Esophagus squamous epithelium (tissue), 4 donors: ENCODE measurements around the gene TRNP1.

Experiments
- POLR2A ChIP-seq, 4 donors: fragments of 450-650 bp; IDR thresholded peaks; one replicate each; pipeline ENCODE4 v1.6.1; 2017; ENCODE audit warnings: antibody characterized with exemption in 4 of 4, mild to moderate bottlenecking in 4 of 4, moderate library complexity in 3 of 4
- TF ChIP-seq, protein P1 (sequence below), 6 experiments: fragments of 450-650 bp in 4 of 6; fragments of 200-600 bp in 2 of 6; sonication (generic) in 2 of 6; IDR thresholded peaks; one replicate each; pipeline ENCODE4 v1.5.1; 2016 to 2019; ENCODE audit warnings: antibody characterized with exemption in 6 of 6, mild to moderate bottlenecking in 4 of 6, moderate library complexity in 4 of 6

DNA sequence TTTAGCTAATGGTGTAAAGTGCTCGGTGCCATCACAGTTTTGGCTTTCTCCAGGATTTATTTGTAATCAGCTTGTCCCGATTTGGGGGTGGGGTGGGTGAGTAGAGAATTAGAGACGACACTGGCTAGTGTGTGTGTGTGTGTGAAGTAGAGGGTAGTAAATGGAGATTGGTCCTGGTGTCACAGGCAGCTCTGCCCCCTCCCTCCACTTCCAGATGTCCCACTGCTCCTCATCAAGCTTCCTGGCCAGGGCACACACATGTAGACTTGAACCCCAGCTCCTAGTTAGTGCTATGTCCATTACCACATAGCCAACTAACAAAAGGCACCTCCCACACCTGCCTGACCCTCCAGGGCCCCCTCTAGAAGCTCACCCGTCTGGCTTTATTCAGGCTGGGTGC lies 3.2 kb downstream of the TRNP1 start:
- TF ChIP-seq, protein P1, sequence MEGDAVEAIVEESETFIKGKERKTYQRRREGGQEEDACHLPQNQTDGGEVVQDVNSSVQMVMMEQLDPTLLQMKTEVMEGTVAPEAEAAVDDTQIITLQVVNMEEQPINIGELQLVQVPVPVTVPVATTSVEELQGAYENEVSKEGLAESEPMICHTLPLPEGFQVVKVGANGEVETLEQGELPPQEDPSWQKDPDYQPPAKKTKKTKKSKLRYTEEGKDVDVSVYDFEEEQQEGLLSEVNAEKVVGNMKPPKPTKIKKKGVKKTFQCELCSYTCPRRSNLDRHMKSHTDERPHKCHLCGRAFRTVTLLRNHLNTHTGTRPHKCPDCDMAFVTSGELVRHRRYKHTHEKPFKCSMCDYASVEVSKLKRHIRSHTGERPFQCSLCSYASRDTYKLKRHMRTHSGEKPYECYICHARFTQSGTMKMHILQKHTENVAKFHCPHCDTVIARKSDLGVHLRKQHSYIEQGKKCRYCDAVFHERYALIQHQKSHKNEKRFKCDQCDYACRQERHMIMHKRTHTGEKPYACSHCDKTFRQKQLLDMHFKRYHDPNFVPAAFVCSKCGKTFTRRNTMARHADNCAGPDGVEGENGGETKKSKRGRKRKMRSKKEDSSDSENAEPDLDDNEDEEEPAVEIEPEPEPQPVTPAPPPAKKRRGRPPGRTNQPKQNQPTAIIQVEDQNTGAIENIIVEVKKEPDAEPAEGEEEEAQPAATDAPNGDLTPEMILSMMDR (IDR thresholded peaks at IDR 0.05), result no peak
- TF ChIP-seq POLR2A (IDR thresholded peaks at IDR 0.05), result no peak
